Smooth muscle cell (in vitro differentiated cells): Measurements from ENCODE around the gene C19orf25. TPM values are rescaled to one million over a fixed set of nuclear protein-coding genes. Genes with fewer than 3 reads are reported as not detected.

ENCODE experiments used
- DNase-seq: peaks from one replicate; lab custom pipeline; 2025; ENCODE audit not compliant: unreplicated experiment; lab: John Stamatoyannopoulos, UW
- H2AFZ ChIP-seq: fragments of 200-600 bp; sonication (generic); 2 replicates; pipeline ENCODE4 v1.6.0; 2016; ENCODE audit warnings: antibody characterized with exemption, low read depth, mild to moderate bottlenecking
- H3F3A ChIP-seq: fragments of 200-600 bp; sonication (generic); 2 replicates; pipeline ENCODE4 v1.6.0; 2017; ENCODE audit warnings: antibody characterized with exemption, low read depth
- H3K27ac ChIP-seq: fragments of 200-600 bp; sonication (generic); 2 replicates; pipeline ENCODE4 v1.5.1; 2016; ENCODE audit warnings: low read depth, mild to moderate bottlenecking
- H3K27me3 ChIP-seq: fragments of 200-600 bp; sonication (generic); 2 replicates; pipeline ENCODE4 v1.6.1; 2016; ENCODE audit warnings: low read depth, mild to moderate bottlenecking
- H3K36me3 ChIP-seq: fragments of 200-600 bp; sonication (generic); 2 replicates; pipeline ENCODE4 v1.5.1; 2016; ENCODE audit warnings: low read depth
- H3K4me1 ChIP-seq: fragments of 200-600 bp; sonication (generic); 2 replicates; pipeline ENCODE4 v1.5.1; 2016; ENCODE audit warnings: low read depth
- H3K4me2 ChIP-seq: fragments of 200-600 bp; sonication (generic); 2 replicates; pipeline ENCODE4 v1.6.0; 2016; ENCODE audit warnings: mild to moderate bottlenecking
- H3K4me3 ChIP-seq: fragments of 200-600 bp; sonication (generic); 2 replicates; pipeline ENCODE4 v1.5.1; 2016; ENCODE audit warnings: mild to moderate bottlenecking
- H3K79me2 ChIP-seq: fragments of 200-600 bp; sonication (generic); 2 replicates; pipeline ENCODE4 v1.6.0; 2016; ENCODE audit warnings: low read depth, mild to moderate bottlenecking
- H3K9ac ChIP-seq: fragments of 200-600 bp; sonication (generic); 2 replicates; pipeline ENCODE4 v1.6.0; 2016; ENCODE audit warnings: low read depth
- H3K9me3 ChIP-seq: fragments of 200-600 bp; sonication (generic); replicated peaks from 2 replicates; pipeline ENCODE4 v1.5.1; 2016; ENCODE audit warnings: low read depth
- H4K20me1 ChIP-seq: fragments of 200-600 bp; sonication (generic); 2 replicates; pipeline ENCODE4 v1.6.0; 2016; ENCODE audit warnings: low read depth
- CTCF ChIP-seq: fragments of 200-600 bp; sonication (generic); IDR thresholded peaks from 2 replicates; pipeline ENCODE4 v1.5.1; 2017; ENCODE audit warnings: borderline replicate concordance, mild to moderate bottlenecking, antibody characterized with exemption; ENCODE audit not compliant: insufficient read depth, poor library complexity, severe bottlenecking
- WGBS: methylation state at CpG from one replicate; pipeline ENCODE4 v1.1.7; 2016; ENCODE audit warnings: low lambda C conversion rate; 5-methylcytosine and 5-hydroxymethylcytosine counted together
- polyA plus RNA-seq: library from polyadenylated mRNA; unstranded; fragments of >200 nt; fragmentation: Nextera tagmentation; extraction: Ambion mirVana; gene quantifications from 2 replicates; pipeline ENCODE4 v1.2.1, GENCODE V29; 2016
- total RNA-seq: library from RNA; depleted of rRNA; stranded (reverse); fragments of >200 nt; gene quantifications from 2 replicates; pipeline ENCODE4 v1.2.3, GENCODE V29; 2014

C19orf25 gene
- total and polyA plus RNA-seq, 2 experiments from 2014 or later = 15.2 to 27.9 TPM

DNA sequence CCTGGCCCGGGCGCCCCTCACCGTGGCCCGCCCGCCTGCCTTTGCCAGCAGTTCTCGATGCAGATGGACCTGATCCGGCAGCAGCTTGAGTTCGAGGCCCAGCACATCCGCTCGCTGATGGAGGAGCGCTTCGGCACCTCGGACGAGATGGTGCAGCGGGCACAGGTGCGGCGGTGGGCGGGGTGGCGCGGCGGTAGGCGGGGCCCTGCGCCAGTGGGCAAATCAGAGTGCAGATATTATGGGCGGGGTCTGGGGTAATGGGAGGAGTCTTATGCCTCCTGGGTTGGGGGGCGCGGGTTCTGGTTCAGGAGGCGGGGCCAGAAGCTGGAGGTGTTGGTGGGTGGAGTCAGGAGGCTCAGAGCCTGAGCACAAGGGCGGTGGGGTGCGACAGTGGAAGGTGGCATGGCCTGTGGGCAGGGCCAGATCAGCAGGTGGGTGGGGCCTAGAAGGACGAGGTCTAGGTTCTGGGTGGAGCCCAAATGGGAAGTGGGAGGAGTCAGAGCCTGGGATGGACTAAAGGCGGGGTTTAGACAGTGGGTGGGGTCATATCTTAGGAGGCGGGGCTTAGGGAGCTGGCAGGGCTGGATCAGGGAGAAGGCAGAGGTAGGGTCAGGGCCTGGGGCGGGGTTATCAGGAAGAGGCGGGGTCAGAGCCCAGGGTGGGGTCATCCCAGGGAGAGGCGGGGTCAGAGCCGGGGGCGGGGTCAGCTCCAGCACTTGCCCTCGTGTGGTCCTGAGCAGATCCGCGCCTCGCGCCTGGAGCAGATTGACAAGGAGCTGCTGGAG is 23.5 kb downstream of the C19orf25 start:
- no peak overlapping the region for H2AFZ ChIP-seq
- H3K79me2 ChIP-seq = no peaks in the 10 kb centered on the region
- H3K27ac ChIP-seq = no peak overlapping the region
- no peaks in the 10 kb centered on the region for H3K9me3 ChIP-seq
- peaks cover 61% of the 10 kb centered on the region for H3K27me3 ChIP-seq
- TF ChIP-seq CTCF = no peak
- WGBS = 25% methylated on average over 30 of the region's 42 CpGs
- no peak overlapping the region for H3K4me2 ChIP-seq
- H3K9ac ChIP-seq = no peak overlapping the region
- no peaks in the 10 kb centered on the region for H3K36me3 ChIP-seq
- peaks cover 29% of the 10 kb centered on the region for H4K20me1 ChIP-seq
- no peak for DNase-seq
- H3F3A ChIP-seq = no peaks in the 10 kb centered on the region
- H3K4me1 ChIP-seq = peaks cover 11% of the 10 kb centered on the region
- H3K4me3 ChIP-seq = no peak overlapping the region

DNA sequence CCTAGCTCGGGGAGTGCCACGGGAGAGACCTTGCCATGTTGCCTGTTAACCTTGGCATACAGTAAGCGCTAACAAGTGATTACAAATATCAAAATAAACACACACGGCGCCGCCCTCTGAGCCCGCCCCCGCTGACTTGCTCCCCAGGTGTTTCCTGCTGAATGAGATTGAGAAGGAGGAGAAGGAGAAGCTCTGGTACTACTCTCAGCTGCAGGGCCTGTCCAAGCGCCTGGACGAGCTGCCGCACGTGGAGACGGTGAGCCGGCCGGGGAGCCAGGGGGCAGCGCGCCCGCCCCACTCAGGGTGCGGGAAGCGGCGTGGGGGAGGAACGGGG is 24.0 kb downstream of the C19orf25 start:
- H3K9me3 ChIP-seq = no peaks in the 10 kb centered on the region
- 28% methylated on average over 22 of the region's 22 CpGs for WGBS
- H3K4me3 ChIP-seq = no peak overlapping the region
- peaks cover 67% of the 10 kb centered on the region for H3K27me3 ChIP-seq
- no peaks in the 10 kb centered on the region for H3K36me3 ChIP-seq
- peaks cover 11% of the 10 kb centered on the region for H3K4me1 ChIP-seq
- no peaks in the 10 kb centered on the region for H3F3A ChIP-seq
- H3K27ac ChIP-seq = no peak overlapping the region
- no peak for DNase-seq
- no peak overlapping the region for H3K4me2 ChIP-seq
- no peak overlapping the region for H3K9ac ChIP-seq
- H4K20me1 ChIP-seq = peaks cover 24% of the 10 kb centered on the region
- no peak for TF ChIP-seq CTCF
- H3K79me2 ChIP-seq = no peaks in the 10 kb centered on the region
- H2AFZ ChIP-seq = no peak overlapping the region

DNA sequence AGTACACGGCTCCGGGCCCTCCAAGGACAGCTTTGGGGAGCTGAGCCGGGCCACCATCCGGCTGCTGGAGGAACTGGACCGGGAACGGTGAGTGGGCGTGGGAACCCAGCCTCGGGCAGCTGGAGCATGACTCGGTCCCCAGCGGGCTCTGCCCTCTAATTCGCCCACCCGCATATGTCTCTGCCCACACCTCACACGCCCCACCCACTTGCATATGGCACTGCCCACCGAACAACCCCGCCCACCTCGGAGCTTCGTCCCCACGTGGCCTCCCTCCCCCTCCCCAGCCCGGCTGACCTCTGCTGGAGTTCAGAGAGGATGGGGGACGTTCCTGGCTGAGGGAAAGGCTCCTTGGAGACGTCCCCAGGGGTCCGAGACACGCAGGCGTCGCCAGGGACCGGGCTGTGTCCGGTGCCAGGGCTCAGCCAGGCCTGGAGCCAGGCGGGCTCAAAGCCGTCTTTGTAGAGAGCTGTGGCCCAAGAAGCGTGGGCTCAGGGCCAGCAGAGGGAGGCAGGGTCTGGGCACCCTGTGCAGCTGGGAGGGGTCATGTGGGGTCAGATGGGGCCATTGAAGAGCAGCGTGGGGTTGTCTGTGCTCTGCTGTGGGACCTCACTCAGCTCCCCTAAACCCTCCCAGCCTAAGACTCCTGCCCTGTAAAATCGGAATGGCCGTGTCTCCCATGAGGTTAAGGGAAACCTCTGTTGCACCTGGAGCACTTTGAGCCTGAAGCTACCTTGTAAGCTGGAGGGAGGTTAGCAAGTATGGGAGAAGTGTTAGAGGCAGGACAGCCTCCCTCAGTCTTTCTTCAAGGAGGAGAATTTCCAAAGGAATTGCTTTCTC is 25.3 kb downstream of the C19orf25 start:
- Histone ChIP-seq H3K36me3 (no peaks in the 10 kb centered on the region), H2AFZ (no peak overlapping the region), H3K4me2 (no peak overlapping the region), H3K9ac (no peak overlapping the region), H3F3A (no peaks in the 10 kb centered on the region), H3K4me1 (peaks cover 11% of the 10 kb centered on the region), H4K20me1 (peaks cover 14% of the 10 kb centered on the region), H3K4me3 (no peak overlapping the region), H3K27me3 (peaks cover 79% of the 10 kb centered on the region), H3K27ac (no peak overlapping the region), H3K9me3 (no peaks in the 10 kb centered on the region), H3K79me2 (no peaks in the 10 kb centered on the region)
- DNase-seq = no peak
- TF ChIP-seq CTCF = no peak
- 61% methylated on average over 23 of the region's 33 CpGs for WGBS
